AG04449 (cell line): Measurements from ENCODE around the gene SLC39A9.

ENCODE experiments used
- CTCF ChIA-PET: fragments of 350-600 bp; formaldehyde crosslinking; extraction: SDS; loops from one replicate; lab custom pipeline; 2021; ENCODE audit warnings: antibody characterized with exemption; lab: Yijun Ruan, JAX
- POLR2A ChIA-PET: fragments of 400-600, 350-600 bp; formaldehyde crosslinking; extraction: SDS; loops from one replicate; lab custom pipeline; 2020; ENCODE audit warnings: antibody characterized with exemption, inconsistent platforms; lab: Yijun Ruan, JAX
- DNase-seq: peaks from one replicate; pipeline ENCODE4 v3.0.0-alpha.2; 2010; ENCODE audit warnings: low read depth, low spot score
- H3K4me3 ChIP-seq: 2 replicates; pipeline ENCODE4 v1.5.1; 2011; ENCODE audit warnings: low read depth, mild to moderate bottlenecking, control low read depth, low read length
- CTCF ChIP-seq: IDR thresholded peaks from one replicate; pipeline ENCODE4 v1.5.1; 2011; ENCODE audit warnings: mild to moderate bottlenecking, moderate library complexity, low read length, control low read depth, inconsistent platforms; ENCODE audit not compliant: insufficient read depth; ENCODE audit errors: missing control alignments

Gene SLC39A9

GRCh38 chr14:69481815-69482568 lies 83.5 kb downstream of the SLC39A9 start:
- DNase-seq: no peak
- ChIA-PET POLR2A (no interaction called here), CTCF (interaction anchor here (0.7 to 3.0 kb wide), 6 partner anchors 9 to 352 kb away, joined by 3 to 12 read pairs (median 4); no protein-coding TSS in a partner anchor)
- no peak for TF ChIP-seq CTCF
- H3K4me3 ChIP-seq: no peak overlapping the region

GRCh38 chr14:69483765-69484443 lies 85.4 kb downstream of the SLC39A9 start:
- POLR2A ChIA-PET: no interaction called here
- H3K4me3 ChIP-seq: no peak overlapping the region
- CTCF ChIA-PET: no interaction called here
- DNase-seq: no peak
- TF ChIP-seq CTCF: no peak

GRCh38 chr14:69484444-69485314 lies 86.2 kb downstream of the SLC39A9 start, which contains the start of gene PLEKHD1:
TSS of gene PLEKHD1 (plus strand) at chr14:69484728. CDS start at chr14:69484966, 238 bp downstream.
- no peak within 1 kb of the TSS for H3K4me3 ChIP-seq
- POLR2A ChIA-PET: no interaction called here
- no peak for TF ChIP-seq CTCF
- no peak for DNase-seq
- CTCF ChIA-PET: no interaction called here

- no peak for DNase-seq
- POLR2A ChIA-PET: no interaction called here
Measured at GRCh38 chr14:69485315-69485660, 86.8 kb downstream of the SLC39A9 start.

GRCh38 chr14:69485701-69486100 lies 87.2 kb downstream of the SLC39A9 start:
- DNase-seq: no peak
- CTCF ChIA-PET: interaction anchor here (2.7 kb wide), 1 partner anchor 11 kb away, joined by 10 read pairs; no protein-coding TSS in a partner anchor
- TF ChIP-seq CTCF: no peak
- POLR2A ChIA-PET: no interaction called here
- H3K4me3 ChIP-seq: no peak overlapping the region

More at GRCh38 chr14:69485315-69485660, 86.8 kb downstream of the SLC39A9 start:
- H3K4me3 ChIP-seq: no peak overlapping the region
- CTCF ChIA-PET: interaction anchor here (2.7 kb wide), 1 partner anchor 10 kb away, joined by 10 read pairs; no protein-coding TSS in a partner anchor
- TF ChIP-seq CTCF: no peak
